Inflammatory macrophage (primary cell): ENCODE data around the gene HOXB2.

Experiments used
- DNase-seq, 2 donors: peaks; one replicate each; pipeline ENCODE4 v3.0.0-alpha.2; 2020 to 2022

HOXB2 gene

DNA sequence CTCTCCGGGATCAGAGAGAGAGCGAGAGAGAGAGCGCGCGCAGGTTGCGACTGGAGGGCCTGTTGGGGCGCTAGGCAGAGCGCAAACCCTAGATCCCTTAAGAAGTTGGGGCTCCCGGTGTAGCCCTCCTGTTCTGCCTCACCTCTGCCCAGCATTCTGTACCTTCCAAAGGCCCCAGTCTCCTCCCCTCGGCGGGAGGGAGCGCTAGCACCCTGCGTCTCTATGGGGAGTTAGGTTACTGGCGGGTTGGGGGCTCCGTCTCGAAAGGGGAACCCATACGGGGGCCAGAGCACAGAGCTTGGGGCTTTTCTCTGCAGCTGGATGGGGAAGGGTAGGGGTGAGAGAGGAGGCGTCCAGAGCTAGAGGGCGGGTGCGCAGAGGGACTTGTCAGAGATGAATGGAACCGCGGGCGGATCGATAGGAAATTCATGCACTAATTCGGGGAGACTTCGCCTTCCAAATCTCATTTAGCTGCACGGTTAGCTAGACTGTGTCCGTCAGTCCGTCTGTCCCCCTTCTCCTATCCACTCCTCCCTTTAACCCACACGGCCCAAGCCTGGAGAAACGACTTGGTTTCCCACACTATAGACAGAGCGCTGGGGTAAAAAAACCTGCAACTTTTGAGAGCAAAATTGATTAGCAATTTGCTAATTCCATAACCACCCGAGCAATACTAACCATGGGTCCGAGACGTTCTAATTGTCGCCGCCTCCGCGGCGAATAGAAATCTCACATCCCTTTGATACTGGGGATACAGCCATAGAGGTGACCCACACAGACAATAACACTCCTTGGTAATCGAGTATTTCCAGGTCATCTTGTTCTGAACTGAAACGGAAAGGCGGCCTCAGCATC lies 33.9 kb upstream of the HOXB2 start:
- no peak for DNase-seq

DNA sequence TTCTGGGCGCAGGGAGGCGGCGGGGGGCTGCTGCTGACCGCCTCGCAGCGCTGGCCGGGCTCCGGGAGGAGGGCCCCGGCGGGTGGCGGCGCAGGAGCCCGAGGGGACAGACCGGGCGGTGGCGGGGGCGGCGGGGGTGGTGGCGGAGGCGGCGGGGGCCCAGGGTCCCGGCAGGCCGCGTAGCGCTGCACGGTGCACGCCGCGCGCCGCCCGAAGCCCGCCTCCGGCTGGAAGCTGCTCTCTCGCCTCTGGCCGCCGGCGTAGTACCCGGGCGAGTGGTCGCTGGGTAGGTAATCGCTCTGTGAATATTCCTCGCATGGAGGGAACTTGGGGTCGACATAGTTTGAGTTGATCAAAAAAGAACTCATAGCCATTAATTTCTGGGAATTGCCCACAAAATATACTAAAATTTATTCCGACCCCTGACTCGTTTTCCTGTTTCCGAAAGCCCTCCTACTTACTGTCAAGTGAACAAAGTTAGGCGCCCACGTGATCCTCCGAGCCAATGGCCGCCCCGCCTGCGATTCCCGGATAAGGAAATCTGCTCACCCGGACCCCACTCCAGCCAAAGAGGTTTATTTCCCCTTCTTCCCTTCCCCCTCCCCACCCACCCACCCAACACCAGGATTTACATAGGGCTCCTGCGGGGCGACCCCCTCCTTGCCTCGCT lies 33.2 kb upstream of the HOXB2 start, which contains the start of gene HOXB4:
Gene HOXB4, minus strand, starts transcription at position 405 of the 670 bp plus-strand sequence. Its CDS starts 31 bp downstream, at position 374.
- DNase-seq = peak; percentile 50 to 67

DNA sequence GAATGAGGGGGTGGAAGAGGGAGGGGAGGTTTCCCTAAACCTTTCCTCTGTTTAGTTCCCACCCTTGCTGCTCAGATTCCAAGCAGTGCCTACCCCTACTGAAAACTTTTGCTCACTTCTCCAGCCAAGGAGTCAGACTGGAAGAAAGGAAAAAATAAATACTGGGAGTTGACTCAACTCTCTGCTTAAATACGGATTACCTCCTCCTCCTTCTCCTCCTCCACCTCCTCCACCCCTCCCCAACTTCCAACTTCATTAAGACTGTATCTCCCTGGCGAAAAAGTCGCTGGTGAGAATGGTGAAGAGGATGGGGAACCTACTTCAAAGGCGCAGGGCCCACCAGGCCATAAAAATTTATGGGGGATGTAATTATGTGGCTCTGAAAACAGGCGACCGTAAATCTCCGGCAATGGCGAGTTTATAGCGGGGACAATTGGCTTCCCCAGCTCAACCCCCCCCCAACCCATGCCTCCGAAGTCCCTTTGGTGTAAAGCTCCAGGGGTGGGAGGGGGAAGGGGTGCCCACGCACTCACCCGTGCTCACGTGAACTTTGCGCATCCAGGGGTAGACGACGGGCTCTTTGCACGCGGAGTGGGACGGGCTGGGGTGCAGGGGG lies 32.5 kb upstream of the HOXB2 start:
- DNase-seq = no peak

DNA sequence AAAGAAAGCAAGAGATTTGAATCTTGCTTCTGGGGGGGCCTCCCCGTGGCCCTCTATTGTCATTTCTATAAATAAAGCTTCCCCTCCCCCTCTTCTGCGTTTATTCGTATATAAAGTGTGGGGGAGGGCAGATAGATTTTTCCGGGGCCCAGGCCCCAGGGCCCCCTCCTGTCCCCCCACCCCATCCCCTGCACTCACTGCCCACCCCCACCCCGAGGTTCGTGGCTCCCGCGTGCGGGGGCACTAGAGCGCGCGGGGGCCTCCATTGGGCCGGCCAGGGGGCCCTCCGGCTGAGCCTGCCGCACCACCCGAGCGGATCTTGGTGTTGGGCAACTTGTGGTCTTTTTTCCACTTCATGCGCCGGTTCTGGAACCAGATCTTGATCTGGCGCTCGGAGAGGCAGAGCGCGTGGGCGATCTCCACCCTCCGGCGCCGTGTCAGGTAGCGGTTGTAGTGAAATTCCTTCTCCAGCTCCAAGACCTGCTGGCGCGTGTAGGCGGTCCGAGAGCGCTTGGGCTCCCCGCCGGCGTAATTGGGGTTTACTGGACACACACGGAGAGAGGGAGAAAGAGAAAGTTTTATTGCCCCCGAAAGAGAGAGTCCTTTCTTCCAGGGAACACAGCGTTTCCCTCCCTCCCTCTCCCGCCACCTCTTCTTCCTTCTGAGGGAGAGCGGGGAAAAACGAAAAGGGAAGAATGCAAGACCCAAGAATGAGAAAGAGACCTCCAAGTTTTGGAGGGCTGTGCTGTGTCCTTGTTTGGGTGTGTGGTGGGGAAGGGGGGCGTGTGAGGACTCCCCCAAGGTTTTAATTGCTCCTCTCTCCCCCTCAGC lies 31.8 kb upstream of the HOXB2 start:
- no peak for DNase-seq

DNA sequence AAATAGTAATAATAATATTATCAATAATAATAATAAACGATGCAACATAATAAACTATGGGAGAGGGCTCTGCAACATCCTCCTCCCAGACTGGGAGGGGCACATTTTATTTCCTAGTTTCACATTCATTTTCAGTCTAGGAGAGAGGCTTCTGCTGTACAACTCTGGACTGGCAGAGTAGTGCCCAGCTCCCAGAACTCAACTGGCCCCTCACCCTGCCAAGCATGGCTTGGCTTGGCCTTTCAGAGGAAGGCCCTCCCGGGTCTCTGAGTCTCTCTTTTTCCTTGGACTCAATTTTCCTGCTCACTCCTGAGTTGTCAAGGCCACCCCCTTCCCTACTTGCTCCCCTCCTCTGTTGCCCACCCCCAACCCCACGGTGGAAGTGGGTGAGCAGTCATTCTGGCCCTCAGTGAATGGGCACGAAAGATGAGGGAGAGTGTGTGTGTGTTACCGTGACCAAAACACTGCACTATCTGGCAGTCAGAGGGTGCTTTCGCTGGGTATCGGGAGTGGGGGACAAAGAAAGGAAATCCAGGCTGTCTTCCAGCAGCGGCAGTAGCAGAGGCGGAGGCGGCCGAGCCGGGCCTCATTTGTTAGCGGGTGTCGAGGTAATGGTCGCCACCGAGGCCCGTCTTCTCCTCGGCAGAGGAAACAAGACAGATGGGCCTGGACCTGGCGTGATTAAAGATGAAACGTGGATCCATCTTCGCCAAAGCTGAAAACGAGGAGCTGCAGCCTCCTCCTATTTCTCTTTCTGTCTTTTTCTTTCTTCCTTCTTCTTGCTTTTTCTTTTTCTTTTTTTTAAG lies 31.0 kb upstream of the HOXB2 start:
- DNase-seq = no peak

DNA sequence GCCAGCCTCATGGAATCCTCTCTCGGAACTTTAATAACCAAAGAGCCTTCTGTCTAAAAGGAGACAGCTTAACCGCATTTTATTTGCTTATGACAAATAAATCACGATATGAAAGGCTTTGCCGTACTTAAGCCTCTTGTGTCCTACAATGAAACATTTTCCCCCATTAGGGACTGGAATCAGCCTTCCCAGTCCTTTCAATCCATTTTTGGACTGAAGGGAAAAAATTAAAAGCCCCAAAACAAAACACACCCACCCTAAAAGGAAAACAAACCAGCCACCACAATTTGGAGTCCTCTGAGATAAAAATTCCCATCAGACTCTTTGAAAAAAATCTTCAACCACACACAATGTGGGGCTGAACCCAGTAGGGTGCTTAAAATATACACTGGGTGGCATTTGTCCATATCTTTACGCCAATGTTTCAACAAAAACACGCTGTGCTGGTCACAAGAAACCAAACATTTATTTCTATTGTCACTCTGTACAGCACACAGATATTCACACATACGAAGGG lies 30.2 kb upstream of the HOXB2 start:
- no peak for DNase-seq

DNA sequence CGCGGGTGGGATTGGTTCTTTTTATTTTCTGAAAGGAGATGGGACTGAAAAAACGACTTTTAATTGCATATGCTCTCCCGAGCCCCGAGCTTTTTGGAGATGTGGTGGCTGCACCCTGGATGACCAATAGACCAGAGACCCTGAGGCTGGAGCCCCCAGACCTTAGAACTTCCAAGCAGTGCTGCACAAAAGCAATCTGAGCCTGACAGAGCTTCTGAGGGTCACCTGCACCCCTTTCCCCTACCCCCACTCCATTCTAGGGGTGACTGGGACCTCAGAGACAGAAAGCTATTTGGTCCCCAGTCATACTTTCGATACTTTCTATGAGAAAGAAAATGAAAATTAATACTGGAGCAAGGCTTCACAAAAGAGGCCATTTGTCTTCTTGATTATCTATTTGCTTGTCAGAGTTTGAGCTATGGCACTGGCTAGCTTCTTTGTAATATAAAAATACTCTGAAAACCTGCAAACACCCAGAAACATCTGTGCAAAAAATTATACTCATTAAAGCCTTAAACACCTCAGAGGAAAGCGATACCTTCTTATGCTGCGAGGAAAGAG lies 29.7 kb upstream of the HOXB2 start:
- DNase-seq = no peak

DNA sequence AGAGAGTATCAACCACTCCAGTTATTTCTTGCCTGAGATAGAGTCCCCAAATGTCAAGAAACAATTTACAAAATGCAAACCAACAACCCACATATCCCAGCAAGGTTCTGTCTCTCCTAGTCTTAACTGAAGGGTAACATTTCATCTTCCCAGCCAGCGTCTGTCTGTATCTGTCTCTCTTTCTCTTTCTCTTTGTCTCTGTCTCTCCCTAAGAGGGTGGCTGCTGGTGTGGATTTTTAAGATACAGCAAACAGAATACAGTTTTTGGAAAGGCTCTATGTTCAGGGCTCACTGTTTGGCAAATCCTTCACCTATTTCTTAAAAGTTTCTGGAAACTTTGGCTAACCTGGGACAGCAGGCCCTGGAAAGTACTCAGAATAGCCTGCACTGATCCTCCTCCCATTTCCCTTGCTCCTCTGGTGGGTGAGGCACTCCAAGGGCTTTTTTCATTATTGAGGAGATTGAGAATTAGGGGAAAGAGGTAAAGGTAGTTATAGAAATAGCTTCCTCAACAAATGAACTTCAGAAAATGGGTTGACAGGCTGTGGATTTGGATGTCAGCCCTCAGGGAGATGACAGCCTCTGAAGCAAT lies 27.0 kb upstream of the HOXB2 start:
- no peak for DNase-seq

DNA sequence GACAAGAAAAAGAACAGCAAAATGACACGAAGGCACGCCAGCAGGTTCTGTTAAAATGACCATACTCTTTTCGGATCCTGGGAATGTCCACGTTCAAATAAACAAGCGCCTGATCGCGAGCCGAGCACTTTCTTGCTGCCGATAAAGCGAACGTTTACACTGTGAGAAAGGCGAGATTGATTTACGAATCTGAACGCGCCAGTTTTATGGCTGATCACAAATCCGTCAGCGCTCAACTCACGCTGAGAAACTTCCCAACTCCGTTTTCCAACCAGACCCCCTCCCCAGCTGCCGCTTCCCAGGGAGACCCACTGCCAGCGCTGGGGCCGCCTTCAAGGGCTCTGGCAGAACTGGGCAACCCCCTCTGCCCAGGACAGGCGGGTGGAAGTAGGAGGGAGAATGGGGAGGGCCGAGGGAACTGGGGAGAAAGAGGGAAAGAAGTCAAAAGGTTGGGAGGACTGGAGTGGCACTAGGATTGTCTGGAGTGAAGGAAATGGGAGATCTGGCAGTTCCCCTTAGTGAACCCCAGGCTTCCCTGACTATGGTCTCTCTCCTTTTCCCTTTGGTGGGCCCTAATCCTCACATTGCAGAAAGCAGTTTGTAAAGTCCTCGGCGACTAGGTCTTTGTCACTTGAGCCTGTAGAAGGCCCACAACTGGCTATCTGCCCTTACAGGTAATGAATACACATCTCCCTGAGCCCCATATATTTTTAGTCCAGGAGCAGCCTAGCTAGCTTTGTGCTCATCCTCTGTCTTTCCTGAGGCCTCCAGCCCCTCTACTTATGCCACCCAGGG lies 26.3 kb upstream of the HOXB2 start:
- no peak for DNase-seq

DNA sequence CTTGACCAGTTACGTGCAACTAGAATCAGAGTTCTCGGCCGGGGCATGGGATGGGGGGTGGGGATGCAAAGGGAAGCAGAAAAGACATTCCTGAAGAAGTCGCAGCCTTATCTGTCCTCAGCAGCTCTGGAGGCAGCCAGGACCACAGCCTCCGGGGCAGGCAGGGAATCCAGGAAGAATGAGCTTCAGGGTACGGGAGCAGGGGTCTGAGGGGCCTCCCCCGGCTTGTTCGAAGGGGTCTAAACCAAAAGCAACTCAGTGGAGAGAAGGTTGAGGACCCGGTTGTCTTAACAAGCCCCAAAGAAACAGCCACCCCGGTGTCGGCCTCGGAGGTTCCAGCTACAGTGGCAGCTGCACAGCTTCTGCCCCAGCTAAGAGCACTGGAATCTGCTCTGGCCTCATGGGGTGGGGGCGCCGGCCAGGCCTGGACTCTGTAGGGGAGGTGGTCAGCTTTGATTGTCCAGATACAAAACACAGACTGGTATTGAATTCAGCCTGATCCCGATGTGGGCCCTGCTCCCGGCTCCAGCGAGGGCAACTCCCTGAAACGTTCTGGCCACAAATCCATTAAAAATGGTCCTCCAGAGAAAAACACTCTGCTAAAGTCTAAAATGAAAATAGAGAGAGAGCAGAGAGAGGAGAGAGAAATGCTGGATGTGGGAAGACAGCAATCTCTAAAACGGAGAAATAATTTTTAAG lies 25.6 kb upstream of the HOXB2 start:
- DNase-seq = no peak

DNA sequence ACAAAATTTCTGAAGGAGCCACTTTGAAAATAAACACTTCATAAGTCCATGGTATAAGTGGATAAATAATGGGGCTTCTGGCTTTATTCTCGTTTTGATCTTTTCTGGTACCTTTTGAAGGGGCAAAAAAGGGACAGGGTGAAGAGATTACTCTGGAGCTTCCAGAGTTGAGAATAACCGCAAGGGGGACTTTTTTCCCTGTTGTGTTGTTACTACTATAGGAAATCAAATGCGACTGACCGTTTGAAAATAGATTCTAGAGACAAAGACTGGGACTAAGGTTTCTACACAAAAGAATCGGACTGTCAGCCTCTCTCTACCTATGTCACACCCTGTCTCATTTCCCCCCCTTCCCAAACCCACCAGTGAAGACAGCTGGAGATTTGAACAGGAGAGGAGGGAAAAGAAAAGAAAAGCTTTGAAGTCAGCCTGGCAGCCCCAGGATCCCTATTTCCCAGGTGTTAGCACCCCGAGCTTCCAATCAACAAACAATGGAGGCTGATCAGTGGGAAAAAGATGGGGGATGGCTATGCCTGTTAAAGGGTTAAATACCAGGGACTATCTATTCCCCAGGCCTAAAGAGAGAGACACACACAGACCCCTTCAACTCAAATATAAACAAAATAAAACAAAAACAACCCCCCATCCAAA lies 24.9 kb upstream of the HOXB2 start:
- no peak for DNase-seq

DNA sequence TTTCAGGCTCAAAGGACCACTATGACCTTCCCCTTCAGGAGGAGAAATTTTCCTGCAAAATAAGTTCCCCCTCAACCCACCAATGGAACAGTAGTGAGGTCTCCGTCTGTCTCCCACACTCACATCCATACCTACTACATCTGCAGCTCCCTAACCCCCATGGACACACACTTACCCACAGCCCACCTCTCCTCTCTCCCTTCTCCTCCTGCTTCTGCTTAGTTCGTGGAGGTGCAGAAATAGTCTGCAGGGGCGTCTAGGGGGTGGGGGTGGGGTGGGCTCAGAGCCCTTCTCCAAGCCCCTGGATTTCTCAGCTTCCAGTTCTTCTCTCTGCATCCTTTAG lies 24.3 kb upstream of the HOXB2 start:
- no peak for DNase-seq

DNA sequence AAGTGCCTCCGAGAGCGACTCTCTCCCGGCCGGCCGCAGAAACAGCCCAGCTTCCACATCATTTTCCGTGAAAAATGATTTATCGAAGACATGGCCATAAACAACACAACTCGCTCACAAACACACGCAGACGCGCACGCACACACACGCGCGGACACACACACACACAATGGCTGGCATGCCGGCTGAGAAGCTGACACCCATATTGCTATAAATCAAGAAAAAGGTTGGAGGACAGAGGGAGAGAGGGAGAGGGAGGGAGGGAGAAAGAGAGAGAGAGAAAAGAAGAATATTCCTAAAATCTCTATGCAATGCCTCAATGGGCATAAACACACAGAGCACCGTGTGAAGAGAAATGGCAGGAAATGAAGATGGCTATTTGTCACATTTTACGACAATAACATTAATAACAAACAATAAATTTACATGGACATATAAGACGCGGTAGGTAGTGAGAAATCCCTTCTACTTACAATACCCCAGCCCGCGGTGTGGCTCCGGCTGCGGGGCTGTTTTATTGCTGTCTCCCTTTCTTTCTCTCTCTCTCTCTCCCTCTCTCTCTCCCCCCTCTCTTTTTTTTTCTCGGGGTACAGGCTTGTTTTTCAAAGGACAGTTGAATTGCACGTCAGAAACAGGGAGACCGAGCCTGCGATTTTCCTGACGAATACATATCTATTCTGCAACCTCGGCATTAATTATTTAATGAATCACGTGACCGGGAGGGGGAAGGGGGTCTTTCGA lies 23.8 kb upstream of the HOXB2 start:
- no peak for DNase-seq

DNA sequence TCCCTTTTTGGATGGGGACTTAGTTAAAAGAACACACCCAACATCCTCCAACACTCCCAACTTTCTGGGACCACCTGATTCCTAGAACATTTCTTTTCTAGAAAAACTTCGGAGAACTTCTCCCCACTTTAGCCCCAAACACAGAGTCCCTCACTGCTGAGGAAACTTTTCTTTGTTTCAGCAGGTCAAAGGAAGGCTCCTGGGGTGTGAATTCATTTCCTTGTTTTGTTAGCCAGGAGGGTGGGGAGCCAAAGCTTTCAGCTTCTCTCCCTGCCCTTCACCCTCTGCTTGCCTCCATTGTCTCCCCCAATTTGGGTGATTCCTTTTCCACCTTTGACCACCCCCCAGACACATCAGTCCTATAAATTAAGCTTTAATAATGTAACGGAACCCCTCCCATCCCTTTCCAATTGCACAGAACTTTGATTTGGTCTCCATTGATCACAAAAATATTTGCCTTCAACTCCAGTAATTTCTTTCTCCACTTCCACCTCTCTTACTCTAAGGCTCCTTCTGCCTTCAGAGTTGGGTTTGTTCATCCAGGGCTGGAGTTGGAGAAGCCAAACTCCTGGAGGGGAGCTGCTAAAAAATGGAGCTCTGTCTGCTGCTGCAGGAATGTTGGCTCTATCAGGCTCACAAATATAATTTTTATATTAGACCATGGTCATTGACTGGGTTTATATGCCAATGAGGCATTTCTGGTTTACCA lies 22.9 kb upstream of the HOXB2 start:
- no peak for DNase-seq

DNA sequence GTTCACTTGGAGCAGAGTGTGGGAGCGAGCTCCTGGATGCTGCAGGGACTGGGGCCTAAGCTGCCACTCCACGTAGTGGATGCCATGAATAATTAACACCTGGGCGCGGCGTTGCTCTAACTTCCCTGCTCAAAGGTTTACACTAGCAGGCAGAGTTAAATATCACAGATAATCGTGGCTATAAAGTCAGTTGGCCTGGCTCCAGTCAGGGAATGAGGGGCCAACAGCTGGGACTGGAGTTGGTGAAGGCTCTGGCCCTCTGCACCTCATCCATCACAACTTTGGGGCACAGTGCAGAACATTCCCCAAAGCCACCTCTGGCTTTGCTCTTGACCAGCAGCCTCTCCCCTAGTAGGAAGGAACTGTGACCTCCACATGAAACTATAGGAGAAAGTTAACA lies 22.3 kb upstream of the HOXB2 start:
- DNase-seq = no peak

DNA sequence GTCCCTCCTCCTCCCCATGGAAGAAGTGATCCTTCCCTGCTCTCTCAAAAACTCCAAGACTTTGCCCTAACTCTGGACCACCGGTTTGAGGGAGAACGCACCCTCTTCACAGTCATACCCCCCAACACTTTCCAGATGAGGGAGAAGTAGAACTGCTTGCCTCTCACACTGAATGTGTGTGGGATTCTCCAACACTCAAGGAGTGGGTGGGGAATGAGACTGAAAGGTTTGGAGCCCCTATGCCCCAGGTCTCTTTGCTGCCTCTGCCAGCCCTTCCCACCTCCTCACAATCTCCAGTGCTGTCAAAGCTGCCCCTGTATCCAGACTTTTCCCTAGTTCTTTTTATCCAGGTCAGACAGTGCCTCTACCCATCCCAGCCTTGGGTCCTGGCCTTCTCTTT lies 21.8 kb upstream of the HOXB2 start:
- DNase-seq = no peak

DNA sequence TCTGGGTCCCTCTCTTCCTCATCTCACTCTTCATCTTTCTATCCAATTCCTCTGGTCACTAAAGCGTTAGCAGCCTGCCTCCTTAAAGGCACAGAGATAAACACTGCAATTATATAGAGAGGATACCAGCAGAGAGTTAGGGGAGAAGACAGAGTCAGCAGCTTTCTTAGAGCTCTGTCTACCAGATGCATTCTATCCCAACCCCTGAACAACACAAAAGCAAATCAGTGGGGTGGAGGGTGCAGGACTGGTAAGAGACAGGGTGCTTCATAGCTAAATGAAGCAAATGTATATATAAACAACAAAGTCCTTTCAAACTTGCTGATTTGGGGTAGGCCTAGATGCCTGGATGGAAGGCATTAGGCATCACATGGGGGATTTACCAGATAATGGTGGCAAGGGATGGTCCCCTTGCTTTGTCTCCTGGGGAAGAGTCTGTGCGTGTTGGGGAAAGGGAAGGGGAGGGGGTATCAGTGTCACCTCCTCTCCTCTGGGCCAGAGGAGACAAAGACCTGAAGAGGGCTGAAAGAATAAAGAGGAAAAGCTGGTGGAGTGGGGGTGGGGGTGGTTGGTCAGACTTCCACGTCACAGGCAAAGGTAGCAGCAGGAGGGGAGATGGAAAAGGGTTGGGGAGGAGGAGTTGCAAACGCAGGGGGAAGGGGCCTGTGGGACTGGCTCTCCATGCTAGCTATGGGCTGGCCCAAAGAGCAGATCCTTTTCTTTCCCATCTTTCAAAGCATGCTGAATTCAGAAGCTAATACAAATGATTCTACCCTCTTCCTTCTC lies 21.2 kb upstream of the HOXB2 start:
- no peak for DNase-seq
